Measurements from ENCODE around the gene DOK7. TPM values are rescaled to one million over a fixed set of nuclear protein-coding genes. Genes with fewer than 3 reads are reported as not detected.

Gene DOK7
- total RNA-seq, 4 donors from 2014 or later, result not detected

- TF ChIP-seq CTCF (IDR thresholded peaks at IDR 0.05; ENCODE audit: low read depth), result no peak
These were observed 45.7 kb upstream of the DOK7 start for GRCh38 chr4:3417448-3417847.

GRCh38 chr4:3418029-3418762, 44.9 kb upstream of the DOK7 start:
- no peak for TF ChIP-seq CTCF (IDR thresholded peaks at IDR 0.05; ENCODE audit: low read depth)

- no peak for TF ChIP-seq CTCF (IDR thresholded peaks at IDR 0.05; ENCODE audit: low read depth)
These were observed 43.1 kb upstream of the DOK7 start for GRCh38 chr4:3419836-3420605.

- no peak for TF ChIP-seq CTCF (IDR thresholded peaks at IDR 0.05; ENCODE audit: low read depth)
These were observed 42.5 kb upstream of the DOK7 start for GRCh38 chr4:3420606-3420955.

- no peak for TF ChIP-seq CTCF (IDR thresholded peaks at IDR 0.05; ENCODE audit: low read depth)
These were observed 42.1 kb upstream of the DOK7 start for GRCh38 chr4:3420956-3421355.

GRCh38 chr4:3421470-3421869, 41.6 kb upstream of the DOK7 start:
- TF ChIP-seq CTCF (IDR thresholded peaks at IDR 0.05; ENCODE audit: low read depth), result no peak

GRCh38 chr4:3422241-3422801, 40.8 kb upstream of the DOK7 start:
- TF ChIP-seq CTCF (IDR thresholded peaks at IDR 0.05; ENCODE audit: low read depth), result no peak
